BJ (cell line): Measurements from ENCODE around the gene VAPB. TPM values are rescaled to one million over a fixed set of nuclear protein-coding genes. Genes with fewer than 3 reads are reported as not detected.
"Not testable (repeated sequence)": the region's sequence is repeated elsewhere in the genome, so short reads cannot be mapped to it uniquely, and the experiment has no call there.

Source experiments
- CTCF ChIA-PET: fragments of 350-600 bp; formaldehyde crosslinking; extraction: SDS; loops from one replicate; lab custom pipeline; 2021; ENCODE audit warnings: antibody characterized with exemption, inconsistent platforms; lab: Yijun Ruan, JAX
- POLR2A ChIA-PET: fragments of 300-600 bp; sonication (Branson Sonifier 250); formaldehyde crosslinking; extraction: SDS; loops from one replicate; lab custom pipeline; 2021; ENCODE audit warnings: antibody characterized with exemption; lab: Charles Lee
- DNase-seq: peaks from one replicate; pipeline ENCODE4 v3.0.0-alpha.2; 2011; ENCODE audit warnings: low read depth
- H3K27me3 ChIP-seq: 2 replicates; pipeline ENCODE4 v1.6.0; 2011; ENCODE audit warnings: low read length; ENCODE audit not compliant: control insufficient read depth, insufficient read depth
- H3K36me3 ChIP-seq: 2 replicates; pipeline ENCODE4 v1.5.1; 2011; ENCODE audit warnings: low read length; ENCODE audit not compliant: control insufficient read depth, insufficient read depth
- H3K4me3 ChIP-seq: 2 replicates; pipeline ENCODE4 v1.5.1; 2011; ENCODE audit warnings: low read depth, mild to moderate bottlenecking, control low read depth, low read length
- polyA plus RNA-seq: library from polyadenylated mRNA; depleted of rRNA; stranded (reverse); fragments of >200 nt; gene quantifications from 2 replicates; pipeline ENCODE4 v1.2.3, GENCODE V29; 2011
- TF ChIP-seq, protein P1 (sequence below): IDR thresholded peaks from 2 replicates; pipeline ENCODE4 v1.5.1; 2011; ENCODE audit warnings: low read depth, mild to moderate bottlenecking, control low read depth, inconsistent platforms, low read length, moderate library complexity; ENCODE audit not compliant: insufficient read depth

The VAPB gene
- polyA plus RNA-seq, 1 experiment = 21.1 TPM

GRCh38 chr20:58418949-58419748 lies 30.1 kb downstream of the VAPB start:
- CTCF ChIA-PET = interaction anchor here (1.7 kb wide), 1 partner anchor 29 kb away, joined by 4 read pairs; no protein-coding TSS in a partner anchor
- TF ChIP-seq, protein P1, sequence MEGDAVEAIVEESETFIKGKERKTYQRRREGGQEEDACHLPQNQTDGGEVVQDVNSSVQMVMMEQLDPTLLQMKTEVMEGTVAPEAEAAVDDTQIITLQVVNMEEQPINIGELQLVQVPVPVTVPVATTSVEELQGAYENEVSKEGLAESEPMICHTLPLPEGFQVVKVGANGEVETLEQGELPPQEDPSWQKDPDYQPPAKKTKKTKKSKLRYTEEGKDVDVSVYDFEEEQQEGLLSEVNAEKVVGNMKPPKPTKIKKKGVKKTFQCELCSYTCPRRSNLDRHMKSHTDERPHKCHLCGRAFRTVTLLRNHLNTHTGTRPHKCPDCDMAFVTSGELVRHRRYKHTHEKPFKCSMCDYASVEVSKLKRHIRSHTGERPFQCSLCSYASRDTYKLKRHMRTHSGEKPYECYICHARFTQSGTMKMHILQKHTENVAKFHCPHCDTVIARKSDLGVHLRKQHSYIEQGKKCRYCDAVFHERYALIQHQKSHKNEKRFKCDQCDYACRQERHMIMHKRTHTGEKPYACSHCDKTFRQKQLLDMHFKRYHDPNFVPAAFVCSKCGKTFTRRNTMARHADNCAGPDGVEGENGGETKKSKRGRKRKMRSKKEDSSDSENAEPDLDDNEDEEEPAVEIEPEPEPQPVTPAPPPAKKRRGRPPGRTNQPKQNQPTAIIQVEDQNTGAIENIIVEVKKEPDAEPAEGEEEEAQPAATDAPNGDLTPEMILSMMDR = no peak

GRCh38 chr20:58420798-58421496 lies 31.9 kb downstream of the VAPB start:
- no peak overlapping the region for H3K4me3 ChIP-seq
- H3K27me3 ChIP-seq = no peaks in the 10 kb centered on the region
- CTCF ChIA-PET = interaction anchor here (0.6 to 1.2 kb wide), 4 partner anchors 11 to 231 kb away, joined by 3 read pairs; no protein-coding TSS in a partner anchor
- POLR2A ChIA-PET = interaction anchor here (0.6 kb wide), 1 partner anchor 230 kb away, joined by 4 read pairs; no protein-coding TSS in a partner anchor
- TF ChIP-seq, protein P1 = no peak
- peaks cover 3% of the 10 kb centered on the region; the same call in 1 of the 2 replicates for H3K36me3 ChIP-seq
- peak; percentile 19 for DNase-seq

More at GRCh38 chr20:58418949-58419748, 30.1 kb downstream of the VAPB start:
- POLR2A ChIA-PET = no interaction called here
- DNase-seq = no peak
- H3K27me3 ChIP-seq = no peaks in the 10 kb centered on the region
- H3K4me3 ChIP-seq = no peak overlapping the region
- H3K36me3 ChIP-seq = peaks cover 3% of the 10 kb centered on the region; the same call in 1 of the 2 replicates

DNA sequence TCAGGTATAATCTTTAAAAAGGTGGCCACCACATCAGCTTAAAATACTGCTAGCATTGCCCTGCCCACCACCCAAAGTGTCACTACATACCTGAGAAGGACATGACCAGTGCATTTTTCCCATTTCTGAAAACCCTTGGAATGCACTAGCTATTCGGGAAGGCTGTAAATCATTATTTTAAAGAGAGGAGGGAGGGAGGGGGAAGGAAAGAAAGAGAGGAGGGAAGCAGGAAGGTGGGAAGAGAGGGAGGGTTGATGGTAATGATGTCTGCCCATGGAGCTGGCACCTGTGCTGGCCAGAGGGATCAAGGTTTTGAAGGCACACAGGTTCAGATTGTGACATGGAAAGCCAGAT lies 32.4 kb downstream of the VAPB start:
- no peak for DNase-seq
- TF ChIP-seq, protein P1 = no peak
- H3K36me3 ChIP-seq = peaks cover 3% of the 10 kb centered on the region; the same call in 1 of the 2 replicates
- no peaks in the 10 kb centered on the region for H3K27me3 ChIP-seq
- no peak overlapping the region for H3K4me3 ChIP-seq
- ChIA-PET POLR2A (no interaction called here), CTCF (interaction anchor here (0.6 to 1.2 kb wide), 4 partner anchors 10 to 231 kb away, joined by 3 read pairs; no protein-coding TSS in a partner anchor)

DNA sequence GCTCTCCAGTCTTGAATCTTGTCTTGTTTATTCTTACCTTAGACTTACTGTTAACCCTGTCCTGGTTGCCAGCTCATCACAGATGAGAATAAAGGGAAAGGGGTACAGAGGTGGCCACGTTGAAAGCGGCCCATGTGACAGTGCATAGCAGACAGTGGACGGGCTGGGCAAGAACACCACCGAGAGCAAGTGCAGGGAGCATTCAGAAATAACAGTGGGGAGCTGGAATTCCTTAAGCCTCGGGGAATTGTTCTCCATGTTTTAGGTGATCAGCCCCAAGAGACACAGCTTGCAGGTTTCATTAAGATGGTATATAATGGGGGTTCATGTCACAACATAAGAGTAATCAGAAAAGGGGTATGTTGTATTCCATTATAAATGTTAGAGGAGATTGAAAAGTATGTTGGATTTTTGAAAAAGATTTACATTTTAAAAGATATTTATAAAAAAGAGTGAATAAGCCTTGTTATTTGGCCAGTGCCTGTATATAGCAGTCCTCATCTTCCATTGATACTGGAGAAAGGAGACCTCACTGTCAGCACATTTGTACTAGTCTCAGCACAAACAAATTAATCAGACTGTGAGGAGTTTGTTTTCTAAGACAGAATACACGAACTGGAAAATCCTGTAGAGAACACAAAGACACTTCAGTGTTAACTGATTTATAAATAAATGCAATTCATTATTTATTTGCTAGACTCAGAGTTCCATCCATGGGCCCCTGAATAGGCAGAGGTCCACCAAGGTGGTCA lies 35.4 kb downstream of the VAPB start:
- H3K4me3 ChIP-seq = no peak overlapping the region
- no peak for DNase-seq
- ChIA-PET CTCF (interaction anchor here (1.5 kb wide), 1 partner anchor 23 kb away, joined by 4 read pairs; no protein-coding TSS in a partner anchor), POLR2A (no interaction called here)
- TF ChIP-seq, protein P1 = no peak
- peaks cover 3% of the 10 kb centered on the region for H3K36me3 ChIP-seq
- no peaks in the 10 kb centered on the region for H3K27me3 ChIP-seq

- DNase-seq, CTCF ChIA-PET, H3K36me3 ChIP-seq, POLR2A ChIA-PET, H3K27me3 ChIP-seq, H3K4me3 ChIP-seq: not testable (repeated sequence)
These were observed 38.5 kb downstream of the VAPB start for GRCh38 chr20:58427571-58427970.
